GM23338 (cell line): Measurements from ENCODE around the gene LRRFIP1. TPM values are rescaled to one million over a fixed set of nuclear protein-coding genes. Genes with fewer than 3 reads are reported as not detected.

ENCODE experiments used
- ATAC-seq: fragments of 200-7000 bp; cut with Tn5 transposase; 3 replicates; pipeline ENCODE4 v1.9.1; 2020
- DNase-seq: peaks from one replicate; pipeline ENCODE4 v3.0.0-alpha.2; 2015; ENCODE audit warnings: low spot score
- H2AFZ ChIP-seq: fragments of 200-600 bp; sonication (generic); 2 replicates; pipeline ENCODE4 v1.8.0; 2016; ENCODE audit warnings: antibody characterized with exemption, mild to moderate bottlenecking, moderate library complexity
- H3F3A ChIP-seq: fragments of 200-600 bp; sonication (generic); replicated peaks from 2 replicates; pipeline ENCODE4 v1.8.0; 2017; ENCODE audit warnings: antibody characterized with exemption, mixed run types, low read depth
- H3K27ac ChIP-seq: fragments of 200-600 bp; sonication (generic); 2 replicates; pipeline ENCODE4 v1.6.1; 2016; ENCODE audit warnings: low read depth
- H3K27me3 ChIP-seq: fragments of 200-600 bp; sonication (generic); 2 replicates; pipeline ENCODE4 v1.8.0; 2016; ENCODE audit warnings: mild to moderate bottlenecking, mixed run types, moderate library complexity; ENCODE audit not compliant: insufficient read depth
- H3K36me3 ChIP-seq: fragments of 200-600 bp; sonication (generic); 2 replicates; pipeline ENCODE4 v1.8.0; 2016; ENCODE audit warnings: mild to moderate bottlenecking; ENCODE audit not compliant: insufficient read depth
- H3K4me1 ChIP-seq: fragments of 200-600 bp; sonication (generic); 2 replicates; pipeline ENCODE4 v1.8.0; 2016; ENCODE audit warnings: mild to moderate bottlenecking, moderate library complexity; ENCODE audit not compliant: insufficient read depth
- H3K4me2 ChIP-seq: fragments of 200-600 bp; sonication (generic); 2 replicates; pipeline ENCODE4 v1.7.1; 2017; ENCODE audit warnings: mixed run types
- H3K4me3 ChIP-seq: fragments of 200-600 bp; sonication (generic); 2 replicates; pipeline ENCODE4 v1.6.1; 2016; ENCODE audit warnings: mixed run types
- H3K79me2 ChIP-seq: fragments of 200-600 bp; sonication (generic); replicated peaks from 2 replicates; pipeline ENCODE4 v1.8.0; 2017; ENCODE audit warnings: mild to moderate bottlenecking; ENCODE audit not compliant: insufficient read depth
- H3K9me2 ChIP-seq: fragments of 200-600 bp; sonication (generic); 2 replicates; pipeline ENCODE4 v1.8.0; 2017; ENCODE audit not compliant: insufficient read depth
- H4K20me1 ChIP-seq: fragments of 200-600 bp; sonication (generic); replicated peaks from 2 replicates; pipeline ENCODE4 v1.8.0; 2017; ENCODE audit warnings: mild to moderate bottlenecking; ENCODE audit not compliant: insufficient read depth
- H3K27ac Mint-ChIP-seq: 2 replicates; pipeline ENCODE4 v1.8.0; 2020; ENCODE audit warnings: inconsistent platforms, mild to moderate bottlenecking, moderate library complexity, mixed read lengths
- H3K27me3 Mint-ChIP-seq: 3 replicates; pipeline ENCODE4 v1.8.0; 2022; ENCODE audit warnings: low read depth, mild to moderate bottlenecking, moderate library complexity, mixed read lengths, inconsistent platforms; ENCODE audit not compliant: insufficient read depth, poor library complexity
- H3K36me3 Mint-ChIP-seq: 3 replicates; pipeline ENCODE4 v1.8.0; 2021; ENCODE audit warnings: low read depth, mild to moderate bottlenecking, inconsistent platforms, moderate library complexity, mixed read lengths
- H3K4me1 Mint-ChIP-seq: 3 replicates; pipeline ENCODE4 v1.8.0; 2020; ENCODE audit warnings: mild to moderate bottlenecking, inconsistent platforms, mixed read lengths
- H3K4me3 Mint-ChIP-seq: 3 replicates; pipeline ENCODE4 v1.8.0; 2021; ENCODE audit warnings: moderate library complexity, mild to moderate bottlenecking, inconsistent platforms, mixed read lengths
- H3K9me3 Mint-ChIP-seq: 3 replicates; pipeline ENCODE4 v1.8.0; 2020; ENCODE audit warnings: moderate library complexity, mild to moderate bottlenecking, inconsistent platforms, mixed read lengths
- CREB1 ChIP-seq: fragments of 250-450 bp; sonication (Bioruptor Pico); IDR thresholded peaks from 2 replicates; pipeline ENCODE4 v1.5.0; 2020; ENCODE audit warnings: low read depth, mild to moderate bottlenecking, moderate library complexity
- CTCF ChIP-seq, 2 experiments: fragments of 200-600 bp in 1 of 2; sonication (generic) in 1 of 2; conservative IDR thresholded peaks; 2 replicates each; pipeline versions ENCODE4 v1.5.1 to v1.6.1; 2016 to 2017; ENCODE audit warnings: antibody characterized with exemption in 2 of 2, low read depth in 2 of 2, mild to moderate bottlenecking in 2 of 2, moderate library complexity in 1 of 2
- ETS1 ChIP-seq: IDR thresholded peaks from 2 replicates; pipeline ENCODE4 v1.6.1; 2016; ENCODE audit warnings: antibody characterized with exemption
- EZH2 ChIP-seq: fragments of 200-600 bp; sonication (generic); IDR thresholded peaks from one replicate; pipeline ENCODE4 v1.8.0; 2017; ENCODE audit warnings: antibody characterized with exemption, mild to moderate bottlenecking, low read depth; ENCODE audit not compliant: unreplicated experiment
- EZH2phosphoT487 ChIP-seq: fragments of 200-600 bp; sonication (generic); IDR thresholded peaks from one replicate; pipeline ENCODE4 v1.8.1; 2018; ENCODE audit warnings: antibody characterized with exemption; ENCODE audit not compliant: unreplicated experiment
- JUNB ChIP-seq: IDR thresholded peaks from one replicate; pipeline ENCODE4 v1.6.1; 2016; ENCODE audit warnings: antibody characterized with exemption; ENCODE audit not compliant: unreplicated experiment
- NANOG ChIP-seq: IDR thresholded peaks from 2 replicates; pipeline ENCODE4 v1.6.1; 2016; ENCODE audit warnings: antibody characterized with exemption, borderline replicate concordance
- POLR2AphosphoS5 ChIP-seq: IDR thresholded peaks from 2 replicates; pipeline ENCODE4 v1.6.1; 2016; ENCODE audit warnings: antibody characterized with exemption, low read depth
- STAT1 ChIP-seq: IDR thresholded peaks from one replicate; pipeline ENCODE4 v1.6.1; 2016; ENCODE audit warnings: antibody characterized with exemption; ENCODE audit not compliant: unreplicated experiment
- ZNF114 ChIP-seq: fragments of 250-450 bp; sonication (Bioruptor Pico); IDR thresholded peaks from 2 replicates; pipeline ENCODE4 v1.5.0; 2020; ENCODE audit warnings: mild to moderate bottlenecking, moderate library complexity
- ZNF331 ChIP-seq: fragments of 250-450 bp; sonication (Bioruptor Pico); IDR thresholded peaks from 2 replicates; pipeline ENCODE4 v1.5.0; 2020; ENCODE audit warnings: low read depth, mild to moderate bottlenecking, moderate library complexity
- polyA plus RNA-seq: library from polyadenylated mRNA; unstranded; fragments of >200 nt; fragmentation: Nextera tagmentation; extraction: Ambion mirVana; gene quantifications from 2 replicates; pipeline ENCODE4 v1.2.1, GENCODE V29; 2016
- total RNA-seq: library from RNA; depleted of rRNA; stranded (reverse); fragments of >200 nt; shearing (Covaris generic); gene quantifications from 2 replicates; pipeline ENCODE4 v1.2.3, GENCODE V29; 2014
- TF ChIP-seq, protein P1 (sequence below): fragments of 250-450 bp; sonication (Bioruptor Pico); IDR thresholded peaks from 2 replicates; pipeline ENCODE4 v1.5.0; 2020; ENCODE audit warnings: mild to moderate bottlenecking, moderate library complexity
- TF ChIP-seq, protein P2 (sequence below): IDR thresholded peaks from one replicate; pipeline ENCODE4 v1.6.1; 2018; ENCODE audit warnings: antibody characterized with exemption; ENCODE audit not compliant: unreplicated experiment

Gene LRRFIP1
- total and polyA plus RNA-seq, 2 experiments from 2014 or later = 59.6 to 178 TPM

DNA sequence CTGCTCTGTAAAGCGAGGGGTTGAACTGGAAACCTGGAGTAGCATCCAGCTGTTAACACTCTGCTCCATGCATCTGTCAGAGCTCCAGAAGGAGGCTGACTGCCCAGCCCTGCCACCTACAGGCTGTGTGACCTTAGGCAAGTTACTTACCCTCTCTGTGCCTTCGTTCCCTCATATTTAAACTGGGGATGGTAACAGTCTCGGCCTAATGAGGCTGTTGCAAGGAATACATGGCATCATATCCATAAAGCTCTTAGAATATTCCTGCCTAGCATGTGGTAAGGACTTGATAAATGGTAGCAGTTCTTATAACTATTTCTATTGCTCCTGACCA is 80.6 kb downstream of the LRRFIP1 start:
- Histone ChIP-seq H3K9me2 (no peaks in the 10 kb centered on the region), H3K4me3 (no peak overlapping the region), H3K36me3 (no peaks in the 10 kb centered on the region), H3K27me3 (no peaks in the 10 kb centered on the region), H3F3A (no peaks in the 10 kb centered on the region), H3K4me1 (peaks cover 27% of the 10 kb centered on the region), H2AFZ (no peak overlapping the region), H4K20me1 (peaks cover 32% of the 10 kb centered on the region), H3K4me2 (no peak overlapping the region), H3K27ac (peak overlapping the region; percentile 63; the same call in 1 of the 2 replicates), H3K79me2 (peaks cover 94% of the 10 kb centered on the region)
- no peak for ATAC-seq
- peak; percentile 2 for DNase-seq
- Mint-ChIP-seq H3K27me3 (peaks cover 13% of the 10 kb centered on the region), H3K27ac (0 out of 2 replicates have a peak overlapping the region, but pooled peaks have one; percentile 52), H3K36me3 (peaks cover 16% of the 10 kb centered on the region), H3K4me3 (no peak overlapping the region), H3K4me1 (peaks cover 60% of the 10 kb centered on the region), H3K9me3 (no peaks in the 10 kb centered on the region)
- TF ChIP-seq EZH2 = no peak
- no peak for TF ChIP-seq ETS1
- no peak for TF ChIP-seq NANOG
- TF ChIP-seq CREB1 (CRISPR knock-in tag) = no peak
- TF ChIP-seq, protein P1, sequence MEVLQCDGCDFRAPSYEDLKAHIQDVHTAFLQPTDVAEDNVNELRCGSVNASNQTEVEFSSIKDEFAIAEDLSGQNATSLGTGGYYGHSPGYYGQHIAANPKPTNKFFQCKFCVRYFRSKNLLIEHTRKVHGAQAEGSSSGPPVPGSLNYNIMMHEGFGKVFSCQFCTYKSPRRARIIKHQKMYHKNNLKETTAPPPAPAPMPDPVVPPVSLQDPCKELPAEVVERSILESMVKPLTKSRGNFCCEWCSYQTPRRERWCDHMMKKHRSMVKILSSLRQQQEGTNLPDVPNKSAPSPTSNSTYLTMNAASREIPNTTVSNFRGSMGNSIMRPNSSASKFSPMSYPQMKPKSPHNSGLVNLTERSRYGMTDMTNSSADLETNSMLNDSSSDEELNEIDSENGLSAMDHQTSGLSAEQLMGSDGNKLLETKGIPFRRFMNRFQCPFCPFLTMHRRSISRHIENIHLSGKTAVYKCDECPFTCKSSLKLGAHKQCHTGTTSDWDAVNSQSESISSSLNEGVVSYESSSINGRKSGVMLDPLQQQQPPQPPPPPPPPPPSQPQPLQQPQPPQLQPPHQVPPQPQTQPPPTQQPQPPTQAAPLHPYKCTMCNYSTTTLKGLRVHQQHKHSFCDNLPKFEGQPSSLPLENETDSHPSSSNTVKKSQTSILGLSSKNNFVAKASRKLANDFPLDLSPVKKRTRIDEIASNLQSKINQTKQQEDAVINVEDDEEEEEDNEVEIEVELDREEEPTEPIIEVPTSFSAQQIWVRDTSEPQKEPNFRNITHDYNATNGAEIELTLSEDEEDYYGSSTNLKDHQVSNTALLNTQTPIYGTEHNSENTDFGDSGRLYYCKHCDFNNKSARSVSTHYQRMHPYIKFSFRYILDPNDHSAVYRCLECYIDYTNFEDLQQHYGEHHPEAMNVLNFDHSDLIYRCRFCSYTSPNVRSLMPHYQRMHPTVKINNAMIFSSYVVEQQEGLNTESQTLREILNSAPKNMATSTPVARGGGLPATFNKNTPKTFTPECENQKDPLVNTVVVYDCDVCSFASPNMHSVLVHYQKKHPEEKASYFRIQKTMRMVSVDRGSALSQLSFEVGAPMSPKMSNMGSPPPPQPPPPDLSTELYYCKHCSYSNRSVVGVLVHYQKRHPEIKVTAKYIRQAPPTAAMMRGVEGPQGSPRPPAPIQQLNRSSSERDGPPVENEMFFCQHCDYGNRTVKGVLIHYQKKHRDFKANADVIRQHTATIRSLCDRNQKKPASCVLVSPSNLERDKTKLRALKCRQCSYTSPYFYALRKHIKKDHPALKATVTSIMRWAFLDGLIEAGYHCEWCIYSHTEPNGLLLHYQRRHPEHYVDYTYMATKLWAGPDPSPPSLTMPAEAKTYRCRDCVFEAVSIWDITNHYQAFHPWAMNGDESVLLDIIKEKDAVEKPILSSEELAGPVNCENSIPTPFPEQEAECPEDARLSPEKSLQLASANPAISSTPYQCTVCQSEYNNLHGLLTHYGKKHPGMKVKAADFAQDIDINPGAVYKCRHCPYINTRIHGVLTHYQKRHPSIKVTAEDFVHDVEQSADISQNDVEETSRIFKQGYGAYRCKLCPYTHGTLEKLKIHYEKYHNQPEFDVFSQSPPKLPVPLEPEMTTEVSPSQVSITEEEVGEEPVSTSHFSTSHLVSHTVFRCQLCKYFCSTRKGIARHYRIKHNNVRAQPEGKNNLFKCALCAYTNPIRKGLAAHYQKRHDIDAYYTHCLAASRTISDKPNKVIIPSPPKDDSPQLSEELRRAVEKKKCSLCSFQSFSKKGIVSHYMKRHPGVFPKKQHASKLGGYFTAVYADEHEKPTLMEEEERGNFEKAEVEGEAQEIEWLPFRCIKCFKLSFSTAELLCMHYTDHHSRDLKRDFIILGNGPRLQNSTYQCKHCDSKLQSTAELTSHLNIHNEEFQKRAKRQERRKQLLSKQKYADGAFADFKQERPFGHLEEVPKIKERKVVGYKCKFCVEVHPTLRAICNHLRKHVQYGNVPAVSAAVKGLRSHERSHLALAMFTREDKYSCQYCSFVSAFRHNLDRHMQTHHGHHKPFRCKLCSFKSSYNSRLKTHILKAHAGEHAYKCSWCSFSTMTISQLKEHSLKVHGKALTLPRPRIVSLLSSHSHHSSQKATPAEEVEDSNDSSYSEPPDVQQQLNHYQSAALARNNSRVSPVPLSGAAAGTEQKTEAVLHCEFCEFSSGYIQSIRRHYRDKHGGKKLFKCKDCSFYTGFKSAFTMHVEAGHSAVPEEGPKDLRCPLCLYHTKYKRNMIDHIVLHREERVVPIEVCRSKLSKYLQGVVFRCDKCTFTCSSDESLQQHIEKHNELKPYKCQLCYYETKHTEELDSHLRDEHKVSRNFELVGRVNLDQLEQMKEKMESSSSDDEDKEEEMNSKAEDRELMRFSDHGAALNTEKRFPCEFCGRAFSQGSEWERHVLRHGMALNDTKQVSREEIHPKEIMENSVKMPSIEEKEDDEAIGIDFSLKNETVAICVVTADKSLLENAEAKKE = no peak
- TF ChIP-seq, protein P2, sequence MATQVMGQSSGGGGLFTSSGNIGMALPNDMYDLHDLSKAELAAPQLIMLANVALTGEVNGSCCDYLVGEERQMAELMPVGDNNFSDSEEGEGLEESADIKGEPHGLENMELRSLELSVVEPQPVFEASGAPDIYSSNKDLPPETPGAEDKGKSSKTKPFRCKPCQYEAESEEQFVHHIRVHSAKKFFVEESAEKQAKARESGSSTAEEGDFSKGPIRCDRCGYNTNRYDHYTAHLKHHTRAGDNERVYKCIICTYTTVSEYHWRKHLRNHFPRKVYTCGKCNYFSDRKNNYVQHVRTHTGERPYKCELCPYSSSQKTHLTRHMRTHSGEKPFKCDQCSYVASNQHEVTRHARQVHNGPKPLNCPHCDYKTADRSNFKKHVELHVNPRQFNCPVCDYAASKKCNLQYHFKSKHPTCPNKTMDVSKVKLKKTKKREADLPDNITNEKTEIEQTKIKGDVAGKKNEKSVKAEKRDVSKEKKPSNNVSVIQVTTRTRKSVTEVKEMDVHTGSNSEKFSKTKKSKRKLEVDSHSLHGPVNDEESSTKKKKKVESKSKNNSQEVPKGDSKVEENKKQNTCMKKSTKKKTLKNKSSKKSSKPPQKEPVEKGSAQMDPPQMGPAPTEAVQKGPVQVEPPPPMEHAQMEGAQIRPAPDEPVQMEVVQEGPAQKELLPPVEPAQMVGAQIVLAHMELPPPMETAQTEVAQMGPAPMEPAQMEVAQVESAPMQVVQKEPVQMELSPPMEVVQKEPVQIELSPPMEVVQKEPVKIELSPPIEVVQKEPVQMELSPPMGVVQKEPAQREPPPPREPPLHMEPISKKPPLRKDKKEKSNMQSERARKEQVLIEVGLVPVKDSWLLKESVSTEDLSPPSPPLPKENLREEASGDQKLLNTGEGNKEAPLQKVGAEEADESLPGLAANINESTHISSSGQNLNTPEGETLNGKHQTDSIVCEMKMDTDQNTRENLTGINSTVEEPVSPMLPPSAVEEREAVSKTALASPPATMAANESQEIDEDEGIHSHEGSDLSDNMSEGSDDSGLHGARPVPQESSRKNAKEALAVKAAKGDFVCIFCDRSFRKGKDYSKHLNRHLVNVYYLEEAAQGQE = no peak
- no peak for TF ChIP-seq POLR2AphosphoS5
- no peak for TF ChIP-seq ZNF331 (CRISPR knock-in tag)
- no peak for TF ChIP-seq ZNF114 (CRISPR knock-in tag)
- TF ChIP-seq EZH2phosphoT487 = no peak
- no peak for TF ChIP-seq CTCF (conservative IDR thresholded peaks at IDR 0.05; ENCODE audit: low read depth in 2 of 2)
- no peak for TF ChIP-seq STAT1
- TF ChIP-seq JUNB = no peak
